CD4-positive, alpha-beta T cell (primary cell): ENCODE results near the gene MAGI3. TPM values are rescaled to one million over a fixed set of nuclear protein-coding genes. Genes with fewer than 3 reads are reported as not detected.

ENCODE experiments used
- ATAC-seq: fragments of 200-7000 bp; cut with Tn5 transposase; one replicate; pipeline ENCODE4 v1.10.0; 2022; ENCODE audit warnings: mild to moderate bottlenecking; ENCODE audit not compliant: poor library complexity
- CTCF ChIA-PET: fragments of 350-600 bp; sonication (Branson Sonifier 250); formaldehyde crosslinking; loops from one replicate; lab custom pipeline; 2021; ENCODE audit warnings: antibody characterized with exemption, inconsistent platforms; lab: Charles Lee
- POLR2A ChIA-PET: fragments of 350-600 bp; sonication (Branson Sonifier 250); formaldehyde crosslinking; loops from one replicate; lab custom pipeline; 2021; ENCODE audit warnings: antibody characterized with exemption, inconsistent platforms; lab: Charles Lee
- DNase-seq, 14 experiments: peaks; one replicate each; pipeline ENCODE4 v3.0.0-alpha.2; 2013 to 2020; ENCODE audit warnings: mixed read lengths in 2 of 14
- H3K27ac ChIP-seq, 2 donors: one replicate each; pipeline versions ENCODE4 v1.5.1 to v1.7.0; 2013; ENCODE audit warnings: low read length in 2 of 2, low read depth in 1 of 2, mild to moderate bottlenecking in 1 of 2
- H3K27me3 ChIP-seq, 2 experiments: 1 replicate in 1 of 2; 2 replicates in 1 of 2; pipeline versions ENCODE4 v1.6.1 to v1.7.0; 2013; ENCODE audit warnings: low read length in 2 of 2, control low read depth in 1 of 2, mild to moderate bottlenecking in 1 of 2, moderate library complexity in 1 of 2; ENCODE audit not compliant: insufficient read depth in 2 of 2, control insufficient read depth in 1 of 2
- H3K36me3 ChIP-seq: one replicate; pipeline ENCODE4 v1.6.1; 2013; ENCODE audit warnings: low read length, control low read depth; ENCODE audit not compliant: insufficient read depth
- H3K4me1 ChIP-seq: one replicate; pipeline ENCODE4 v1.6.1; 2013; ENCODE audit warnings: low read length, control low read depth; ENCODE audit not compliant: insufficient read depth
- H3K4me3 ChIP-seq: one replicate; pipeline ENCODE4 v1.5.1; 2013; ENCODE audit warnings: mild to moderate bottlenecking, low read length, moderate library complexity
- H3K9me3 ChIP-seq, 2 experiments: 1 replicate in 1 of 2; 2 replicates in 1 of 2; pipeline versions ENCODE4 v1.6.1 to v1.7.0; 2013; ENCODE audit warnings: low read length in 2 of 2, mild to moderate bottlenecking in 2 of 2, control low read depth in 1 of 2, moderate library complexity in 1 of 2; ENCODE audit not compliant: control insufficient read depth in 1 of 2, insufficient read depth in 1 of 2
- H3K27ac Mint-ChIP-seq: one replicate; pipeline ENCODE4 v1.8.0; 2020; ENCODE audit warnings: mixed read lengths
- H3K27me3 Mint-ChIP-seq: one replicate; pipeline ENCODE4 v1.8.0; 2021; ENCODE audit warnings: mixed read lengths
- H3K36me3 Mint-ChIP-seq: one replicate; pipeline ENCODE4 v1.8.0; 2021; ENCODE audit warnings: low read depth, mixed read lengths
- H3K4me1 Mint-ChIP-seq: one replicate; pipeline ENCODE4 v1.8.0; 2021; ENCODE audit warnings: low read depth, mixed read lengths
- H3K4me3 Mint-ChIP-seq: one replicate; pipeline ENCODE4 v1.8.0; 2020; ENCODE audit warnings: mild to moderate bottlenecking, mixed read lengths
- H3K9me3 Mint-ChIP-seq: one replicate; pipeline ENCODE4 v1.8.0; 2020; ENCODE audit warnings: mixed read lengths
- intact Hi-C, 2 experiments: fragments of 100-400 bp; cut with DNase I in 1 of 2; cut with micrococcal nuclease in 1 of 2; formaldehyde crosslinking; loops; one replicate each; pipeline versions ENCODE4 v1.15.1 to v1.9.0; 2023 to 2025; cut with DNase I, micrococcal nuclease
- total RNA-seq, 174 experiments: library from RNA in 2 of 174; stranded (reverse) in 2 of 174; gene quantifications; one replicate each; pipeline ENCODE4 v1.2.3 and lab custom pipeline; 2021 to 2026
- TF ChIP-seq, protein P1 (sequence below): fragments of 200-600 bp; IDR thresholded peaks from one replicate; pipeline ENCODE4 v1.8.0; 2022; ENCODE audit warnings: antibody characterized with exemption, mild to moderate bottlenecking

MAGI3 gene
- total RNA-seq, 2 experiments from 2014 or later: 6.7 to 8.7 TPM

DNA sequence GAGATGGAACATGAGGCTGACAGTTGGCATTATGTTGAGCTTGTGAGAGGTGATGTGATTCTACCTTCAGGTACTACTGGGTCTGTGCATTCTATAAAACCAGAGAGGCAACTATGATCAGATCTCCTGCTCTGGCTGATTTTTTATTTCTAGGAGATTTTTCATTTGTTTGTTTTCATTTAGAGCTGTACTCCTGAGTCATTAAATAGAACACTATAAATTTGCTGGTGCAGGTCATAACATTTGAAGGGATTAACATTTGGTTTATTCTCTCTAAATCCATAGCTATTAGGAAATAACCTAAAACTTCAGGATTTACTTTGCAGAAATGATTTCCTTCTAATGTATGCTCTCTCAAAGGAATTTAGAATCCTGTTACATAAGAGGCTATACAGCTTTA is 42.9 kb downstream of the MAGI3 start:
- TF ChIP-seq, protein P1, sequence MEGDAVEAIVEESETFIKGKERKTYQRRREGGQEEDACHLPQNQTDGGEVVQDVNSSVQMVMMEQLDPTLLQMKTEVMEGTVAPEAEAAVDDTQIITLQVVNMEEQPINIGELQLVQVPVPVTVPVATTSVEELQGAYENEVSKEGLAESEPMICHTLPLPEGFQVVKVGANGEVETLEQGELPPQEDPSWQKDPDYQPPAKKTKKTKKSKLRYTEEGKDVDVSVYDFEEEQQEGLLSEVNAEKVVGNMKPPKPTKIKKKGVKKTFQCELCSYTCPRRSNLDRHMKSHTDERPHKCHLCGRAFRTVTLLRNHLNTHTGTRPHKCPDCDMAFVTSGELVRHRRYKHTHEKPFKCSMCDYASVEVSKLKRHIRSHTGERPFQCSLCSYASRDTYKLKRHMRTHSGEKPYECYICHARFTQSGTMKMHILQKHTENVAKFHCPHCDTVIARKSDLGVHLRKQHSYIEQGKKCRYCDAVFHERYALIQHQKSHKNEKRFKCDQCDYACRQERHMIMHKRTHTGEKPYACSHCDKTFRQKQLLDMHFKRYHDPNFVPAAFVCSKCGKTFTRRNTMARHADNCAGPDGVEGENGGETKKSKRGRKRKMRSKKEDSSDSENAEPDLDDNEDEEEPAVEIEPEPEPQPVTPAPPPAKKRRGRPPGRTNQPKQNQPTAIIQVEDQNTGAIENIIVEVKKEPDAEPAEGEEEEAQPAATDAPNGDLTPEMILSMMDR: no peak
- Histone ChIP-seq H3K36me3 (no peaks in the 10 kb centered on the region), H3K9me3 (no peaks in the 10 kb centered on the region), H3K4me1 (no peaks in the 10 kb centered on the region), H3K27ac (no peak overlapping the region), H3K4me3 (no peak overlapping the region), H3K27me3 (no peaks in the 10 kb centered on the region)
- intact Hi-C loops: no loop called here
- ChIA-PET POLR2A (no interaction called here), CTCF (no interaction called here)
- Mint-ChIP-seq H3K27me3 (no peaks in the 10 kb centered on the region), H3K36me3 (no peaks in the 10 kb centered on the region), H3K4me1 (no peaks in the 10 kb centered on the region), H3K4me3 (no peak overlapping the region), H3K9me3 (no peaks in the 10 kb centered on the region), H3K27ac (no peak overlapping the region)
- DNase-seq (no peak), ATAC-seq (no peak)

- H3K27ac Mint-ChIP-seq: no peak overlapping the region
- Histone ChIP-seq H3K27ac (no peak overlapping the region), H3K4me1 (no peaks in the 10 kb centered on the region), H3K4me3 (no peak overlapping the region), H3K27me3 (no peaks in the 10 kb centered on the region), H3K36me3 (no peaks in the 10 kb centered on the region), H3K9me3 (no peaks in the 10 kb centered on the region)
- intact Hi-C loops: no loop called here
- no peak for DNase-seq
- peaks cover 4% of the 10 kb centered on the region for H3K4me1 Mint-ChIP-seq
- ChIA-PET POLR2A (no interaction called here), CTCF (no interaction called here)
- no peaks in the 10 kb centered on the region for H3K9me3 Mint-ChIP-seq
- no peak for ATAC-seq
- H3K27me3 Mint-ChIP-seq: no peaks in the 10 kb centered on the region
- TF ChIP-seq, protein P1: no peak
- H3K4me3 Mint-ChIP-seq: no peak overlapping the region
- no peaks in the 10 kb centered on the region for H3K36me3 Mint-ChIP-seq
These were observed 44.0 kb downstream of the MAGI3 start for GRCh38 chr1:113434081-113434873.

DNA sequence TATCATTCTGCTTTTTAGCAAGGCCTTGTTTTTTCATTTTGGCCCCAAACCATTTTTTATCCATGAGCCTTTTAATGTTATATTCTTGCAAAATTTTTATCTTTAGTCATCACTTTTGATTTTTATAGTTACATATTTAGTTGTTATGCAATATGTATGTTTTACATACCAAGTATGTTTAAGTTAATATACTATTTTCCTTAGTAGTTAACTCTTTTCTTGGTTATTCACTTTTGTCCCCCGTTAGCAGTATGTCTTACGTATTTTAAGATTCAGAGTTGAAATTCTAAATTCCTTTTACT is 44.5 kb downstream of the MAGI3 start:
- Histone ChIP-seq H3K4me3 (no peak overlapping the region), H3K9me3 (no peaks in the 10 kb centered on the region), H3K4me1 (no peaks in the 10 kb centered on the region), H3K36me3 (no peaks in the 10 kb centered on the region), H3K27ac (no peak overlapping the region), H3K27me3 (no peaks in the 10 kb centered on the region)
- intact Hi-C loops: no loop called here
- Mint-ChIP-seq H3K27ac (no peak overlapping the region), H3K36me3 (no peaks in the 10 kb centered on the region), H3K4me1 (peaks cover 4% of the 10 kb centered on the region), H3K9me3 (no peaks in the 10 kb centered on the region), H3K27me3 (no peaks in the 10 kb centered on the region), H3K4me3 (no peak overlapping the region)
- CTCF ChIA-PET: no interaction called here
- ATAC-seq (no peak), DNase-seq (no peak)
- POLR2A ChIA-PET: no interaction called here
- TF ChIP-seq, protein P1: no peak
